Islet of Langerhans (tissue), 1 donor: Measurements from ENCODE around the gene GMDS.
A peak's percentile ranks its signal among the peaks of the same experiment; 100 is the strongest.

Experiments
- FAIRE-seq: peaks from one replicate; lab custom pipeline; 2011; peaks lifted over from hg19 to GRCh38; lab: Jason Lieb, UNC

GMDS gene

DNA sequence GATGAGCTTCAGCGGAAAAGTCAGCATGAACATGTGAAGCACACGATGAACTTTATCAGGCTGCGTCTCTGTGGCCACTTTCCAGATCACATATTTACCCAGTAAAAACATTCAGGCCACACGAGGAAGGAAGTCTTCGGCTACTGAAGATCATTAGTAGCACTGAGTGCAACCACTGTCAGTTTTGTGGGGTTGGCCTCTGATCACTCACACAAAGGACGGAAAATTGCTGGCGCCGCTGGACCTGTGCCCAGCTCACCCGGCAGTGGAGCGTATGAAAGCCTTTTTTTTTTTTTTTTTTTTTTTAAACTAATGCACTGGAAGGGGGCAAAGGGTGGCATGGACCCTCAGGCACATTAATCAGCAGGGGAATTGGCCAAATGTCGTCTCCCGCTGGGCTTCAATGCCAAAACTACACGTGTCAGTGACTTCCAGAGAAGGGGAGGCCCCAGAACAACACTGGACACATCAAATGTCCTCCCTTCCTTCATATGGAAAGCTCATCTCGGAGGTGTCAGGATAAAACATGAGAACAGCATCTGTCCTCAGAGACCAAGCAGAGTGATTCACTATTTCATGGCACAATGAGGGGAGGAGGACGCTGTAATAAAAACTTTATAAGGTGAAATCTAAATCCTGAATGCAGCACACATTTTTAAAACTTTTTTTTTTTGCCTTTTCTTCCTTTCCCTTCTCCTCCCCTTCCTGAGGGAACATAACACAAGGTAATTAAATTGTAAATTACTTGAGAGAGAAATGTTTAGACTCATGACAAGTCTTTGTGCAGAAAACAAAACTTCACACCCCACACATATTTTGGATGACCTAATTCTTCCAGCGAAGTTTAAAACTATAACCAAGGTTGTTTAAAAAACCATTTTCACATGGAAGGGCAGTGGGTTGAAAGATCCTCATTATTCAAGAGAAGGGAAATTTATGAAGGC, 412.3 kb downstream of the GMDS start:
- FAIRE-seq = peak; percentile 92

DNA sequence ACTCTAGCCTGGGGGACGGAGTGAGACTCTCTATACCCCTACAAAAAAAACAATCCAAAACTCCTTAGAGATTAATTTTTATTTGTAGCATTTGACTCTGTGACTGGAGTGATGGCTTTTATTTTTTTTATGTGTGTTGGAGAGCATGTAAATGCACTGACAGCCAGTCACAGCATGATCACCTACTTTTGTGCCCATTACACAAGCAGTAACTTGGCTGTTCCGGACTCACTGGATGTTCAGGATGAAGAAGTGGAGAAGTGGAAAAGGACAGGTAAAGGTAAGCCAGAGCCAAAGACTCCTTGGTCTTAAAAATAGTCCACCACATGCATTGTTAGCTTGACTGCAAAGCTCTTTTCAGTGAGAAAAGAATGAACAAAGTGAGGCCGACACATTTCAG, 413.0 kb downstream of the GMDS start:
- no peak for FAIRE-seq

DNA sequence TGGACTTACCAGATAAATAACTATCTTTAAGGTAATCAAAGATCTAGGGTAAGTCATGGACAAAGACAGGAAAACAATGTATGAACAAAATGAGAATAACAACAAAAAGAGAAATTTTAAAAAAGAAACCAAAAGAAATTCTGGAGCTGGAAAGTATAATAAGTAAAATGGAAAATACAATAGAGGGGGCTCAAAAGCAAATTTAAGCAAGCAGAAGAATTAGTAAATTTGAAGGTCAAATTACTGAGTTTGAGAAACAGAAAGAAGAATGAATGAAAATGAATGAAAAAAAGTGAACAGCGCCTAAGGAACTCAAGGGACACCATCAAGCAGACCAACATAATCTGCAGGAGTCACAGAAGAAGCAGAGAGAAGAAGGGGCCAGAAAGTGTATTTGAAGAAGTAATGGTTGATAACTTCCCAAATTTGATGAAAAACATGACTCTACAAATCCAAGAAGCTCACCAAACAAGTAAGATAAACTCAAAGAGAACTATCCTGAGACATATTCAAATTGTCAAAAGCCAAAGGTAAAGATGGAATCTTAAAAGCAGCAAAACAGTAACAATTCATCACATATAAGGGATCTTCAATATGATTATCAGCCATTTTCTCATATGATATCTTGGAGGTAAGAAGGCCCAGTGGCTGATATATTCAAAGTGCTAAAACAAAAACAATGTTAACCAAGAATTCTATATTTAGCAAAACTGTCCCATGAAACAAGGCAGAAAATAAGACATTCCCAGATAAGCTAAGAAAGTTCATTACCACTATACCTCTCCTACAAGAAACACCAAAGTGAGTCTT, 417.2 kb downstream of the GMDS start:
- FAIRE-seq = no peak

DNA sequence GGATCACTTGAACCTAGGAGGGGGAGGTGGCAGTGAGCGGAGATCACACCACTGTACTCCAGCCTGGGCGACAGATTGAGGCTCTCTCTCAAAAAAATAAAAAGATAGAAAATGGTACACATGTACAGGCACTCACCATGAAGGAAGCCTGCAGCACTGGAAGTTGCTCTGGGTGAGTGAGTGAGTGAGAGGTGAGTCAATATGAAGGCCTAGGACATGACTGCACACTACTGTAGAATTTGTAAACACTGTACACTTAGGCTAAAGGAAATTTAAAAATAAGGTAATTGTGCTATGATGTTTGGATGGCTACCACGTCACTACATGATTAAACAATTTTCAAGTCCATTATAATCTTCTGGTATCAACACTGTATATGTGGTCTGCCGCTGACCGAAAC, 419.5 kb downstream of the GMDS start:
- no peak for FAIRE-seq

DNA sequence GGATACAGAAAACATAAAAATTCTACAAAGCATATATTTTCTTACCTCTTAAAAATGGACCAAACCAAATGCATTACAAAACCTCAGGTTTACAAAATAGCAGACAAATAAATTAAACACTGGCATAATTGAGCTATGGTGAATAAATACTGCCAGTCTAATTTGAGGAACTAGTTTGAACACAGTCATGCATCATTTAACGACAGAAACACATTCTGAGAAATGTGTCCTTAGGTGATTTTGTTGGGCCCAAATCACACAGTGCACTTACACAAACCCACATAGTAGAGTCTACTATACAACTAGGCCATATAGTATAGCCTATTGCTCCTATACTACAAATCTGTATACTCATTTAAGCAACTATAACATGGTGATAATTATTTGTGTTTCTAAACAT, 420.1 kb downstream of the GMDS start:
- FAIRE-seq = no peak

DNA sequence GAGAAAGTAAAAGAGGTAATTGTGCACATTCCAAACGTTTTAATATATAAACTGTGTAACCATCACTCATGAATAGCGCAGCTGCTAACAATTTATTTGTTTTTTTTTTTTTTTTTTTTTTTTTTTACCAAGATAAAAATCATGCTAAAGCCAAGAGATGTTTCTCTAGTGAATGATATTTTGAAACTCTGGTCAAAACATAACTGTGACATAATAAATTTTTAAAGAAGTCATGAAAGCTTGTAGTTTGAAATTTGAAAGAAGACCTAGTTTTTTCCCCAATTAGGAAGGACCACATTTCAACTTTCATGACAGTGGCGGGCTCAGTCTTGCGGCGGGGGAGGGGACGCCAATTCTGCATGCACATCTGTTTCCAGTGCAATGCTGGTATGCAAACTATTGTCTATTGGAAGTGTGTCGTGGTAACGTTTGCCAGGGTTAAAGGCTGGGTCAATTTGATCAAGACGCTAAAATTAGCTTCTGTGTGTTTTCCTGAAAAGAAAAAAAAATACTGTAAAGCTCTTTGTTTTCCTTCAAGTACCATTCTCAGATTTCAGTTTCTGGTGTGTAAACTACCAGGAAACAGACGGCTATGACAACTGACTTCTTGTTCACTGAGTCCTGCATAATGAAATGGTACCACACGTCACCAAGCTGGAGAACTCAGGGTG, 423.8 kb downstream of the GMDS start:
- FAIRE-seq = no peak

DNA sequence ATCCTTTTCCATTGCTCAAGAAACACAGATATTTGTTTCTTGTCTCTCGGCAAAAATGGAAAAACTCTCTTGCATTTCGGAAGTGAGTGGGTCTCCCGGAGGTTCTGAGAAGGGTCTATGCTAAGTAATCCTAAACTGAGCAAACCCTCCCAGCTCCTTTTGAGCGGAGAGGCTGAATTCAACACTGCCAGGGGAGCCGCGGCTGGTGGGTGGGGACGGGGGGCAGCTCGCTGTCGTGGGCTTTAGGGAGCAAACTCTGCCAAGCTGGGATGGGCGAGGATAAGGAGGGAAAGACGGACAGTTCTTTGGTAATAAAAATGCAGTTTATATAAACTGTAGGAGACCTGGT, 424.3 kb downstream of the GMDS start:
- no peak for FAIRE-seq

DNA sequence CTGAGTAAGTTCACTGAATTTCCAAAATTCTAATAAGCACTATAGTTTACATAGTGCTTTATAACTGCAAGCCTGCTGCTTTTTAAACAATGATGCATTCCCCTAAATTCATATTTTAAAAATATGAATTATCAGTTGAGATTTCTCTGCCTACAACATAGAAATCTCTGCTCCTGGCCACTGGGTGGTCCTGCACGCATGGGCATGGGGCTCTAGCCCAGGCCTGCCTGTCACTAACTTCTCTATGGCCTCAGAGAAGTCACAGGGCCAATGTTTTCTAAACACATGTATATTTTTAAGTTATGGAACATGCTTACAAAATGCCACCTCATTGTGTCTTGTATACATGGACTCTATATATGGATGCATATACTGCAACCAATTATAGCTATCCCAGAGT, 424.7 kb downstream of the GMDS start:
- no peak for FAIRE-seq

DNA sequence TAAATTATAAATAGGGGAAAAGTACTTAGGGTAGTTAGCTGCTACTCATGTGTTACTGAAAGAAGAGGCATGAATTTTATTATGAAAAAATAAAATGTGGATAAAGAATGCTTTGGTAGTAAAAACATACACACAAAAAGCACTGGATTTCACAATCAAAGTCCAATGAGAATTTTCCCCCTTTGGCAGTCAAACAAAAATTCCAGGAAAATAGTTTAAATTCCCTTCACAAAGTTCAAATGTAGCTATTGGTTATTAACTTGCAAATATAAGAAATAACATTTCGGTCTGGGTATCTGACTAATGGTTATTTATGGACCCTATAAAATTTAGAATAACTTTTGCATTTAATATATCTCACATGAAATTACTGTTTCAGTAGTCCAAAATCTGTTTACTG, 425.2 kb downstream of the GMDS start:
- peak; percentile 76 for FAIRE-seq

DNA sequence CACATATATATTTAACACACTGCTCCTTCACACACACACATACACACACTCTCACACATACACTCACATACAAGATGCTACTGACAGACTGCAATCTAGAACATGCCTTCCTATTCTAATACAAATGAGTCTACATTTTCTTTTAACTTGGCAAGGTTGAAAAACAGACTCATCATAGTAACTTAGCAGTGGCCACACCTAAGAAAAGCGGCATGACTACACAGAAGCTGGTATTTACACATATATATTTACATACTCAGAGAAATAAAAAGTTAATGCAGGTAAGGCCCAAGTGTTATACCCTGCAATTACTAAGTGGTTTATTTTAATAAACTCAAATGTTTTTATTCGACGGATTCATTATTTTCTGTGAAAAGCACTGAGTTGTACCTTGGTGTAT, 426.4 kb downstream of the GMDS start:
- no peak for FAIRE-seq

DNA sequence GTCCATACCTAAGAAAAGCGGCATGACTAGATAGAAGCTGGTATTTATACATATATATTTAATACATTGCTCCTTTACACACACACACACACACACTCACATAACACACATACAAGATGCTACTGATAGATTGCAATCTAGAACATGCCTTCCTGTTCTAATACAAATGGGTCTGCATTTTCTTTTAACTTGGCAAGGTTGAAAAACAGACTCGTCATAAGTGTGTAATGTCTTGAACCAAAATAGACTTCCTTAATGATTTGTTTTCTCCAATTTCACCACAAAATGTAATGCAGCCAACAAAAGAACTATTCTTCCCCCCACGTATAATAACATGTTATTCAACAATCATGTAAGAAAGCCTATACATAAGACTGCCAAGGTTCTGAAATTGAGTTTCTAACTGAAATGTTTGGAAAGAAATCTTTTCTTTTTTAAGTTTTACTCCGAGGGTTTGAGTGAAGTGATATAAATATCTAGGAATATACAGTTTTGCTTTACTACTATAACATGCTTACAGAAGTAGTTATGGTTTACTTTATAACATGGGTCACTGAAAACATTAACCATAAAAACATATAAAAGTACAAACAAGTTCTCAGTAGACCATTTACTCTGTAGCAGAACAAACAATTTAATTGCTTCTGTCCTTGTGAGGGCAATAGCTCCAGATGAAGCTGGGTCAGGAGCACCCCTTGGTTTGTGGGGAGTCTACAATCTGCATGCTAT, 428.2 kb downstream of the GMDS start:
- no peak for FAIRE-seq

DNA sequence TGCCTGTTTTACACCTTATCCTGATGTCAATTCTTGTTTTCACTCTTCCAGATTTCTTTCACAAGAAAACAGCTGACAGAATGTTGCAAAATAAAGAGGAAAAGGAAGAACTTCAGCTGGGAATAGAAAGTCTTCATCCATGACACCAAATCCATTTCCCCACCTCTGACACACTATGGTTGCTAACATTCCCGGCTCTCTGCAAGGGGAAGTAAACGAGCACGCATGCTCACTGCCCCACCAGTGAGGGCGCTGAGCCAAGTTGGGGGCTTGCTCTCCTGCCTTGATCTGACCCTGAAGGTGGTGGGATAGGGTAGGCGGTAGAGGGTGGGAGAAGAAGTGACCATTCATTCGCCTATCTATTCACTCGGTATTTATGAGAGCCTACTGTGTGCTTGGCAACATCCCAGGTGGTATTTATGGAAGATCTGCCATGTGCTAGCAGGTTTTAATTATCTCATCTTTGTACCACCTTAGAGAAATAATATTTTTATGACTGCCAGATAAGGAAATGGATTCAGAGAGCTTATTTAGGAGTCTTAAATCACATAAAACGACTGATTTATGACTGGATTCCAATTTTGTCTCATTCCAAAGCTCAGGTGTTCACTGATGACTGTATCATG, 429.5 kb downstream of the GMDS start:
- FAIRE-seq = no peak

DNA sequence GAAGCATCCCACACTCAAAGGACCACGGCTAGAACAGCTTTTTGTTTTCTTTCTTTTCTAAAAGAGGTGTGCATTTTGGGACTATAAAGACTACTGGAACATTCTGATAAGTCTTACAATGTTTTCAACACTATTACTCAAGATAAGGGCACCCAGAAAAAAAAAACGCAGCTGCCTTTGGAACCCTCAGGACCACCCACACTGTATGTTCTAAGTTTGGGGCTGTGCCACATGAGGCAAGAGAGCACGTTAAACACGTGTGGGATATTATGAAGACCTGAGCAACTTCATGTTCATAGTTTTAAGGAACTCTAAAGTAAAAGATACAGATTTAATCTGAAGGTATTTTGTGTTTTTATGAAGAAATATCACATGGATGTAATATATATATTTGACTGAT, 431.1 kb downstream of the GMDS start:
- no peak for FAIRE-seq

DNA sequence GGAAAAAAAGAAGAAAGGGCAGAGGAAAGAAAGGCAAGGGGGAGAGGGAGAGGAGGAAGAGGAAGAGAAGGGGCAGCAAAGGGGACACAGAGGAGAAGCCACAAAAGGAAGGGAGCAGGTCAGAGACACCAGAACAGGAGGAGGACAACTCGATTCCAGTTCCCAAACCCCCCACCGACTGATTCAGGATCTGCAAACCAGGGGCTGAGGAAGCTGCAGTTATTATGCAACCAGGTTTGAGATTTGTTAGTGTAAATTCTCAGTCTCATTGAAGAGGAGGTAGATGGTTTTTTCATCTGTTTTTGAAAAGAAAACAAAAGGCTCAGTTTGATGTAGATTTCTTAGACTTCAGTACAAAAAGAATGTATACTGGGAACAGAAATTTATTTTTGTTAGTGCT, 432.9 kb downstream of the GMDS start:
- no peak for FAIRE-seq

DNA sequence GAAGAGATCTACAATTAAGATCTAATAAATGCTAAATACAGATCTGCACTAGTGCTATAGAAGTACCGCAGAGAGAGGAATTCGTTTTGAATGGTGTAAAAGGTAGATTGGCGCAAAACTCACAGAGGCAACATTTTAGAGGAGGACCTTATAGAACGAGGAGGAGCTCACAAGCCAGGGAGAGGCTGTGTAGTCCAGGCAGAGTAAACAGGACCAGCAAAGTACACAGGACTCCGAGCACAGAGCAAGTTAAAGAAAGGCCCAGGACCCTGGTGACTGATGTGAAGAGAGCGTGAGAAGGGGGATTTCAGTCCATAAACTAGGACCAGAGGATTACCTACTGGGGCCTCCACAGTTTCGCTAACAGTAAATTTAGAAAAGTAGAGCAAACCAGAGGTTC, 433.4 kb downstream of the GMDS start:
- FAIRE-seq = no peak

DNA sequence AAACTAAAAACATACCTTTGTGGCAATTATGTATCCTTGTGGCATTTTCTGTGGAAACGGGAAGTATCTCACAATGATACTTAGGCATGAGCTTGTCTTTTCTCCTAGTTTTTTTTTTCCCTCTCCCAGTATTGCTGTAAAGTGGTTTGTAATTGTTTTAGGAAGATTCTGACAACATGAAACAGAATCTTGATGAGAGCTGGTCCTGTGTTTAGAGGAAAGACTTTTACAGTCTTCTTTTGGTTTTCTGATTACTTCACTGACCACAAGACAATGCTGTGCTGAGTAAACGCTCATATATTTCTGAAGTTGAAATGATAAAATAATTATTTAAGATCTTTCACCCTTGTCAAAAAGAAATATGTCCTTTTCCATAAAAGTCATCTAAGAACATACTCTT, 434.5 kb downstream of the GMDS start:
- no peak for FAIRE-seq

DNA sequence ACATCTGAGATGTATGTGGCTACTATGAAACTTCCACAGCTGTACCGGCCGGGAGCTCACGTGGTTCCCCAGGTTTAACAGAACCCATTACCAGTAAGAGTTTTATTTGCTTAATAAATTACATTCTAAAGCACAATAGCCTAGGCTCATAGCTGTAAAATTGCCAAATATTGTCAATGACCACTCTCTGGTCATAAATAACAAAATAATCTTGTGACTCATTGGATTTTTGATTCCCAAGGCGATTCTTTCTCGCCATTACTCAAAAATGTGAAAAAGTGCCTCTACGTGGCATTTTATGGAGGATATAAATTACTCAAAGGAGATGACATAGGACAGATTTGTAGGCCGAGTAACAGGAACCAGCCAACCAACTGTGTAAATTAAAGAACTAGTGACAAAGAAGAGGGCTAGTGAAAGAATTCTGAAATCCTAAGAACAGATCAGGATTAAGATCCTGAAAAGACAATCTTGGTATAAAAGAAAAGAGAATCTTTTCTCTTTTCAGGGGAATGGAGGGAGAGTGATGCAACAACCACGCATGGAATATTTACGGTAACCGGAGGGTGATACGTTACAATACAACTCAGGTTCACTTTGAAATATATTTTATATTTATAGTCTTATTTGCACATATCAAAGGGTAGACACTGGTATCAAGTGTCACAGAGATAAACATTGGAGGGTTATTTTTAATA, 436.0 kb downstream of the GMDS start:
- no peak for FAIRE-seq

DNA sequence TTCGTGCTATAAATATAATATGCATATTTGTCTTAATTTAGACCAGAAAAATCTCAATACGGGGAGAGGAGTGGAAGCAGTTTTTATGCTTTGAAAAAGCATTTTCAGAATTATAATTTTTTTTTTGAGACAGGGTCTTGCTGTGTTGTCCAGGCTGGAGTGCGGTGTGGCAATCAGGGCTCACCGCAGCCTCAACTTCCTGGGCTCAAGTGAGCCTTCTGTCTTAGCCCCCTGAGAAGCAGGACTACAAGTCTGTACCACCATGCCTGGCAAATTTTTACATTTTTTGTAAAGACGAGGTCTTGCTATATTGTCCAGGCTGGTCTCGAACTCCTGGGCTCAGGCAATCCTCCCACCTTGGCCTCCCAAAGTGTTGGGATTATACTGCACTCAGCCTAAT, 438.5 kb downstream of the GMDS start:
- FAIRE-seq = no peak

DNA sequence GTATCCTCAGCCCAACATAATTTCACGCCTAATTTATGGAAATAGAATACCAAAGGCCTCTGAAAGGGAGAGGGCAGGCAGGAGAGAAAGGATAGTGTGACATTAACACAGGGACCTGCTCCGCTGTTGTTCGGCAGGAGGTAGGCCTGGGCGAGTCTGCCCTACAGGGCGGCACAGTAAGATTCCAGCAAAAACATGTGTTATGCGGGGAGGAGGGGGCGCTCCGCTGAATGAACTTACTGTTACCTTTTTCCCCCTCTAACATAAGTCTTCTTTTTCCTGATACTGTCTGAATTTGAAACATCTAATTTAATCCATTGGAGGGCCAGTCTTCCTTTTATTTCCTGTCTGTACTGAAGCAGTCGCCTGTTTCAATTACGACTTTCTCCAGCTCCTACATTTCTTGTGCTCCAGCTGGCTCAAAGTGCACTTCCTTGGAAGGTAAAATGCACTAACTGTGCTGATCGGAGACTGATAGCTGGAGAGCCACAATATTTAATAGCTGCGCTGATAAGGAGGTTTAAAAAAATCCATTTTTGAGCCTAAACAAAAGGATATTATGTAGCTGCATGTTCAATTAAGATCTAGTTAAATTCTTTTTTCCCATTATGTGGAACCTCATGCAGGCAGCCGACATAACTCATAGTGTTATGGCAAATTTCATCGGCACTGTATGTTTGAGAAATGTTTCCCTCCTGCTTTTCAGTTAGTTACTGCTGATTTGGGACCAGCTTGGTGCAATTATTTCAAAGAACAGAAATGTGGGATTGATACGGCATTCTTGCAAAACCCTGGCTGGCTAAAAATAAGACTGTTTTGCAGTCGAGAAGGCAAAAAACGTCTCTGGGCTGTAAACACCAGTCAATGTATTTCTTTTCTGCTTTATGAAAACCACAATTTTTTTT, 442.7 kb downstream of the GMDS start:
- FAIRE-seq = no peak

DNA sequence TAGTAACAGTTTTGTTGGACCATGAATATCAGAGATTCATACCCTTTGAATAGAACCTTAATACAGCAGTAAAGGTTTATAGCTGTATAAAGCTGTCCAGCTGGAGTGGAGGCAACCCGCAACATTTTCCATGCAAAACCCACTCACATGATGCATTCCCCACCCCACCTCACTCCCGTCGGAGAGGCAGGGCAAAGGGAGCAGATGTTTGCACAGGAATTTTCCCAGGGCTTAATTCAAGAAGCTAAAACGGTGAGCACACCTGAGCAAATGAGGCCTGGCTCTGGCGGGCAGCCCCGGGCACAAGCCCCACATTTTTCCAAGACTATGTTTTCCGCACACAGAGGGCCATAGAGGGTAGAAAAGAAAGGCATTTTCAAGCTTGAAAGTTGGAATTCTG, 444.0 kb downstream of the GMDS start:
- no peak for FAIRE-seq
